GM12878 (cell line): ENCODE results near the gene RMI2. TPM values are rescaled to one million over a fixed set of nuclear protein-coding genes. Genes with fewer than 3 reads are reported as not detected.

Experiments used
- ATAC-seq: fragments of 200-7000 bp; cut with Tn5 transposase; 3 replicates; pipeline ENCODE4 v1.9.1; 2020; ENCODE audit warnings: mild to moderate bottlenecking, moderate library complexity
- BruUV-seq: library from RNA; stranded (reverse); fragments of 400-500 nt; replicated peaks from 2 replicates; lab custom pipeline; 2021; lab: Mats Ljungman, UMichigan
- CTCF ChIA-PET: fragments of 300-600 bp; sonication (Branson Sonifier 250); formaldehyde crosslinking; extraction: SDS; loops from one replicate; lab custom pipeline; 2021; ENCODE audit warnings: inconsistent platforms; lab: Yijun Ruan, JAX
- POLR2A ChIA-PET: fragments of 350-600 bp; formaldehyde crosslinking; extraction: SDS; loops from one replicate; lab custom pipeline; 2021; ENCODE audit warnings: inconsistent platforms; lab: Charles Lee
- RAD21 ChIA-PET: fragments of 300-600 bp; sonication (Branson Sonifier 250); formaldehyde crosslinking; loops from one replicate; lab custom pipeline; 2023; ENCODE audit warnings: antibody characterized with exemption; ENCODE audit not compliant: unreplicated experiment; lab: Charles Lee
- SMC1A ChIA-PET: fragments of 300-600 bp; sonication (Branson Sonifier 250); formaldehyde crosslinking; loops from one replicate; lab custom pipeline; 2023; ENCODE audit not compliant: unreplicated experiment, uncharacterized antibody; lab: Charles Lee
- DNase-seq: peaks from one replicate; pipeline ENCODE4 v3.0.0-alpha.2; 2011; ENCODE audit warnings: low read depth, low spot score
- FAIRE-seq: peaks from 3 replicates; lab custom pipeline; 2011; peaks lifted over from hg19 to GRCh38; lab: Jason Lieb, UNC
- H2AFZ ChIP-seq: 2 replicates; pipeline ENCODE4 v1.6.0; 2011; ENCODE audit warnings: low read depth, low read length, control low read depth; ENCODE audit not compliant: control insufficient read depth
- H3K27ac ChIP-seq: 2 replicates; pipeline ENCODE4 v1.5.1; 2011; ENCODE audit warnings: control low read depth; ENCODE audit not compliant: control insufficient read depth, insufficient read depth
- H3K27me3 ChIP-seq, 2 experiments: replicated peaks in 1 of 2; 2 replicates each; pipeline versions ENCODE4 v1.6.0 to v1.6.1; 2011; ENCODE audit warnings: low read length in 1 of 2; ENCODE audit not compliant: control insufficient read depth in 2 of 2, insufficient read depth in 2 of 2
- H3K36me3 ChIP-seq, 2 experiments: 2 replicates each; pipeline ENCODE4 v1.5.1; 2011; ENCODE audit warnings: low read length in 1 of 2; ENCODE audit not compliant: control insufficient read depth in 2 of 2, insufficient read depth in 2 of 2
- H3K4me1 ChIP-seq: 2 replicates; pipeline ENCODE4 v1.6.1; 2011; ENCODE audit warnings: mild to moderate bottlenecking, low read length, moderate library complexity, mixed read lengths; ENCODE audit not compliant: control insufficient read depth, insufficient read depth
- H3K4me2 ChIP-seq: 2 replicates; pipeline ENCODE4 v1.6.0; 2011; ENCODE audit warnings: control low read depth; ENCODE audit not compliant: control insufficient read depth, insufficient read depth
- H3K4me3 ChIP-seq: fragments of 200-600 bp; sonication (generic); 2 replicates; pipeline ENCODE4 v1.5.1; 2016
- H3K79me2 ChIP-seq: 2 replicates; pipeline ENCODE4 v1.6.0; 2011; ENCODE audit warnings: low read length; ENCODE audit not compliant: control insufficient read depth, insufficient read depth
- H3K9ac ChIP-seq: 2 replicates; pipeline ENCODE4 v1.8.0; 2011; ENCODE audit warnings: low read length, control low read depth, mixed read lengths; ENCODE audit not compliant: control insufficient read depth, insufficient read depth
- H3K9me3 ChIP-seq: replicated peaks from 3 replicates; pipeline ENCODE4 v1.5.1; 2011; ENCODE audit warnings: mild to moderate bottlenecking, low read length; ENCODE audit not compliant: control insufficient read depth, insufficient read depth
- H4K20me1 ChIP-seq: 2 replicates; pipeline ENCODE4 v1.6.0; 2011; ENCODE audit not compliant: control insufficient read depth, insufficient read depth
- KDM1A ChIP-seq: fragments of 200-600 bp; sonication (generic); IDR thresholded peaks from 2 replicates; pipeline ENCODE4 v1.6.1; 2016; ENCODE audit warnings: borderline replicate concordance
- MEF2A ChIP-seq: IDR thresholded peaks from 2 replicates; pipeline ENCODE4 v1.6.1; 2011; ENCODE audit warnings: low read depth, mild to moderate bottlenecking, low read length, moderate library complexity; ENCODE audit not compliant: insufficient read depth
- MEF2B ChIP-seq: fragments of 450-650 bp; IDR thresholded peaks from 2 replicates; pipeline ENCODE4 v1.6.1; 2018; ENCODE audit warnings: mild to moderate bottlenecking, moderate library complexity; ENCODE audit not compliant: partially characterized antibody, poor library complexity, severe bottlenecking
- PAX5 ChIP-seq: IDR thresholded peaks from 2 replicates; pipeline ENCODE4 v1.6.1; 2011; ENCODE audit warnings: low read depth, low read length, borderline replicate concordance
- PBX3 ChIP-seq: IDR thresholded peaks from 2 replicates; pipeline ENCODE4 v1.6.1; 2011; ENCODE audit warnings: mild to moderate bottlenecking, low read depth, low read length, moderate library complexity; ENCODE audit not compliant: insufficient replicate concordance
- SIN3A ChIP-seq: IDR thresholded peaks from 2 replicates; pipeline ENCODE4 v1.6.1; 2012; ENCODE audit warnings: low read depth, low read length, improper control_type of control experiment
- SUZ12 ChIP-seq: fragments of 200-600 bp; sonication (generic); IDR thresholded peaks from one replicate; pipeline ENCODE4 v1.6.1; 2018; ENCODE audit warnings: antibody characterized with exemption, mild to moderate bottlenecking; ENCODE audit not compliant: unreplicated experiment
- WGBS: methylation state at CpG from one replicate; pipeline ENCODE4 v1.1.6; 2016; ENCODE audit warnings: low lambda C conversion rate; ENCODE audit not compliant: insufficient replicate concordance, insufficient coverage; ENCODE audit errors: missing lambda C conversion rate; 5-methylcytosine and 5-hydroxymethylcytosine counted together
- in situ Hi-C: fragments of 300-500 bp; cut with MboI; formaldehyde crosslinking; loops from 9 replicates; pipeline ENCODE4 v1.14.3; 2018; ENCODE audit warnings: mixed read lengths
- intact Hi-C: fragments of 100-400 bp; cut with micrococcal nuclease; formaldehyde crosslinking; loops from one replicate; pipeline ENCODE4 v1.14.2; 2022; ENCODE audit not compliant: unreplicated experiment
- polyA plus RNA-seq, 11 experiments: library from polyadenylated mRNA; depleted of rRNA in 4 of 11; unstranded in 6 of 11; stranded (reverse) in 5 of 11; fragments of >200 nt; fragmentation: Nextera tagmentation in 4 of 11; fragmentation: Illumina TruSeq in 1 of 11; extraction: Ambion mirVana in 4 of 11; extraction: Trizol in 1 of 11; gene quantifications; 1 replicate in 1 of 11; 2 replicates in 10 of 11; pipeline versions ENCODE4 v1.2.1 to v1.2.3, GENCODE V29; 2011 to 2016; ENCODE audit warnings: inconsistent platforms in 2 of 11, missing spikeins in 2 of 11, low read depth in 1 of 11
- total RNA-seq, 4 experiments: library from RNA; depleted of rRNA in 3 of 4; stranded (reverse); fragments of >200 nt in 3 of 4; fragmentation: Illumina TruSeq in 1 of 4; extraction: Trizol in 1 of 4; gene quantifications; 2 replicates each; pipeline versions ENCODE4 v1.2.1 to v1.2.3, GENCODE V29; 2013 to 2021

The RMI2 gene
- total and polyA plus RNA-seq, 10 of the 15 experiments (the other 5 are each of a cell fraction or from before 2014, with no cell fraction given): 9.6 to 68.8 (median 32.1) TPM

- 79% methylated on average over 7 of the region's 7 CpGs for WGBS
- FAIRE-seq: no peak
- H4K20me1 ChIP-seq: no peaks in the 10 kb centered on the region
- ATAC-seq: no peak
- H3K4me3 ChIP-seq: no peak overlapping the region
- TF ChIP-seq PAX5: no peak
- TF ChIP-seq MEF2A: no peak
- TF ChIP-seq SUZ12: no peak
- TF ChIP-seq MEF2B: no peak
- no peak for TF ChIP-seq SIN3A
- no peak for TF ChIP-seq KDM1A
- no peak for TF ChIP-seq PBX3
- peaks cover 58% of the 10 kb centered on the region for H3K4me1 ChIP-seq
- H3K9me3 ChIP-seq: no peaks in the 10 kb centered on the region
- SMC1A ChIA-PET: interaction anchor here (0.7 to 9.5 kb wide), 14 partner anchors 11 to 394 kb away, joined by 3 to 104 read pairs (median 8); partner anchors contain the start of gene SOCS1
- no peaks in the 10 kb centered on the region for H3K27me3 ChIP-seq
- H3K9ac ChIP-seq: no peak overlapping the region
- intact Hi-C loops: loop anchor here (10.0 kb wide), 2 partner anchors 254 to 284 kb away; no protein-coding TSS in a partner anchor
- CTCF ChIA-PET: interaction anchor here (0.6 to 8.6 kb wide), 13 partner anchors 14 to 395 kb away, joined by 3 to 170 read pairs (median 4); partner anchors contain the start of genes SOCS1 and TNP2
- POLR2A ChIA-PET: interaction anchor here (0.6 to 7.8 kb wide), 9 partner anchors 12 to 400 kb away, joined by 3 to 60 read pairs (median 4); partner anchors contain the start of gene SOCS1
- no TSS peak for BruUV-seq
- H3K4me2 ChIP-seq: no peak overlapping the region
- no peaks in the 10 kb centered on the region for H3K36me3 ChIP-seq
- in situ Hi-C loops: no loop called here
- DNase-seq: no peak
- H3K27ac ChIP-seq: no peak overlapping the region
- RAD21 ChIA-PET: interaction anchor here (0.8 to 11.3 kb wide), 10 partner anchors 11 to 394 kb away, joined by 3 to 243 read pairs (median 10); partner anchors contain the start of gene SOCS1
- H3K79me2 ChIP-seq: peaks cover 2% of the 10 kb centered on the region; the same call in 1 of the 2 replicates
- no peak overlapping the region for H2AFZ ChIP-seq
These were observed 13.3 kb downstream of the RMI2 start for GRCh38 chr16:11358531-11358930.
